ENCODE data around the gene HEG1.
A peak's percentile ranks its signal among the peaks of the same experiment; 100 is the strongest.

HEG1 gene

GRCh38 chr3:124923833-124924232 lies 132.0 kb downstream of the HEG1 start:
- TF ChIP-seq CTCF (IDR thresholded peaks at IDR 0.05; ENCODE audit: insufficient read depth, low read length, poor library complexity, severe bottlenecking): peak; percentile 15
- H3K36me3 ChIP-seq (ENCODE audit: control insufficient read depth, insufficient read depth, low read length): no peaks in the 10 kb centered on the region
- DNase-seq (ENCODE audit: extremely low read depth, insufficient read length): no peak
- H3K4me3 ChIP-seq (replicated peaks; ENCODE audit: low read depth, low read length): no peak overlapping the region
- no peaks in the 10 kb centered on the region for H3K27me3 ChIP-seq (replicated peaks; ENCODE audit: control insufficient read depth, insufficient read depth, low read length)

- H3K4me3 ChIP-seq (replicated peaks; ENCODE audit: low read depth, low read length): no peak overlapping the region
- TF ChIP-seq CTCF (IDR thresholded peaks at IDR 0.05; ENCODE audit: insufficient read depth, low read length, poor library complexity, severe bottlenecking): no peak
- H3K27me3 ChIP-seq (replicated peaks; ENCODE audit: control insufficient read depth, insufficient read depth, low read length): no peaks in the 10 kb centered on the region
- no peaks in the 10 kb centered on the region for H3K36me3 ChIP-seq (ENCODE audit: control insufficient read depth, insufficient read depth, low read length)
- no peak for DNase-seq (ENCODE audit: extremely low read depth, insufficient read length)
These were observed 135.1 kb downstream of the HEG1 start for GRCh38 chr3:124920718-124921117.

DNA sequence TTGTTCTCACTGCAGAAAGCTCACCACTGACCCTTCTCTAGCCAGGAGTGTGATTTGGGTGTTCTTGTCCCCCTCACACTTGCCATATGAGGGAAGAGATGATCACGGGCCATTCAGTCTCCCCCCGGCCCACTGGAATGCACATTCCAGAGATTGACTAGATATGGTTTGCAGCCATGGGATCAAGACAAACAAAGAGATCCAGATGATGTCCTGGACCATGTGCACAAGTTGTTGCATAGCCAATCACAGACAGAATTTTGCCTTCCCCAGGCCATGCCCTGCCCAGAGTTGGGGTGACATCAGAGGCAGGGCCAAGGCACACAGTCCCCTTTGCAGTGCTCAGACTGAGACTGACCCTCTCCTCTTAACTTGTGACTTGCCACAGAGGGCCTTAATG lies 136.0 kb downstream of the HEG1 start:
- TF ChIP-seq CTCF (IDR thresholded peaks at IDR 0.05; ENCODE audit: insufficient read depth, low read length, poor library complexity, severe bottlenecking): no peak
- H3K36me3 ChIP-seq (ENCODE audit: control insufficient read depth, insufficient read depth, low read length): no peaks in the 10 kb centered on the region
- H3K27me3 ChIP-seq (replicated peaks; ENCODE audit: control insufficient read depth, insufficient read depth, low read length): no peaks in the 10 kb centered on the region
- H3K4me3 ChIP-seq (replicated peaks; ENCODE audit: low read depth, low read length): no peak overlapping the region
- DNase-seq (ENCODE audit: extremely low read depth, insufficient read length): no peak

DNA sequence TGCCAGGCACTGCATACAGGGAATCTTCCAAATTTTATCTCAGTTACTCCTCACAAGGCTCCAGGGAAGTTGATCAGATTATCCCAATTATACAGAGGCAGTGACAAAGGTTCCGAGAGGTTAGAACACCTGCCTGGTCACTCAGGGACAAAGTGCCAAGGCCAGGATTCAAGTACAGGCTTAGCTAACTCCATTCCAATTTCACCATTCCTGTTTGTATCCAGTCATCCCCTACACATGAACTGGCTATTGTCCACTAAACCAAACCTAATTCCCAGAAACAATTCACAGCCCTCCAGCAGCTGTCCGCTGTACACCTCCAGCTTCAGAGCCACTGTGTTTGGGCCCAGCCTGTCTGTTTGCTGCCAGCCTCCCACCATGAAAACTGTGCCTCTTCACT lies 137.3 kb downstream of the HEG1 start:
- TF ChIP-seq CTCF (IDR thresholded peaks at IDR 0.05; ENCODE audit: insufficient read depth, low read length, poor library complexity, severe bottlenecking): no peak
- DNase-seq (ENCODE audit: extremely low read depth, insufficient read length): no peak
- Histone ChIP-seq H3K4me3 (replicated peaks; ENCODE audit: low read depth, low read length) (no peak overlapping the region), H3K36me3 (ENCODE audit: control insufficient read depth, insufficient read depth, low read length) (no peaks in the 10 kb centered on the region), H3K27me3 (replicated peaks; ENCODE audit: control insufficient read depth, insufficient read depth, low read length) (no peaks in the 10 kb centered on the region)

- H3K27me3 ChIP-seq (replicated peaks; ENCODE audit: control insufficient read depth, insufficient read depth, low read length): no peaks in the 10 kb centered on the region
- H3K4me3 ChIP-seq (replicated peaks; ENCODE audit: low read depth, low read length): no peak overlapping the region
- H3K36me3 ChIP-seq (ENCODE audit: control insufficient read depth, insufficient read depth, low read length): no peaks in the 10 kb centered on the region
- no peak for TF ChIP-seq CTCF (IDR thresholded peaks at IDR 0.05; ENCODE audit: insufficient read depth, low read length, poor library complexity, severe bottlenecking)
- no peak for DNase-seq (ENCODE audit: extremely low read depth, insufficient read length)
These were observed 138.9 kb downstream of the HEG1 start for GRCh38 chr3:124916837-124917409.
